ENCODE results near the gene AP1S1. TPM values are rescaled to one million over a fixed set of nuclear protein-coding genes. Genes with fewer than 3 reads are reported as not detected.

Gene AP1S1
- total RNA-seq, 1 experiment from 2014 or later: 52.3 TPM

- peak within 1 kb of the TSS; percentile 63 for H3K4me3 ChIP-seq (ENCODE audit: low read depth, low read length)
- H3K4me1 ChIP-seq: peaks cover 38% of the 10 kb centered on the region
- no peak within 1 kb of the TSS for H3K27ac Mint-ChIP-seq (ENCODE audit: unreplicated experiment)
Observed at GRCh38 chr7:101165075-101165957, 11.0 kb downstream of the AP1S1 start, which contains the start of gene VGF. Gene VGF (minus strand): TSS chr7:101165569. CDS start chr7:101164843, 726 bp downstream.

DNA sequence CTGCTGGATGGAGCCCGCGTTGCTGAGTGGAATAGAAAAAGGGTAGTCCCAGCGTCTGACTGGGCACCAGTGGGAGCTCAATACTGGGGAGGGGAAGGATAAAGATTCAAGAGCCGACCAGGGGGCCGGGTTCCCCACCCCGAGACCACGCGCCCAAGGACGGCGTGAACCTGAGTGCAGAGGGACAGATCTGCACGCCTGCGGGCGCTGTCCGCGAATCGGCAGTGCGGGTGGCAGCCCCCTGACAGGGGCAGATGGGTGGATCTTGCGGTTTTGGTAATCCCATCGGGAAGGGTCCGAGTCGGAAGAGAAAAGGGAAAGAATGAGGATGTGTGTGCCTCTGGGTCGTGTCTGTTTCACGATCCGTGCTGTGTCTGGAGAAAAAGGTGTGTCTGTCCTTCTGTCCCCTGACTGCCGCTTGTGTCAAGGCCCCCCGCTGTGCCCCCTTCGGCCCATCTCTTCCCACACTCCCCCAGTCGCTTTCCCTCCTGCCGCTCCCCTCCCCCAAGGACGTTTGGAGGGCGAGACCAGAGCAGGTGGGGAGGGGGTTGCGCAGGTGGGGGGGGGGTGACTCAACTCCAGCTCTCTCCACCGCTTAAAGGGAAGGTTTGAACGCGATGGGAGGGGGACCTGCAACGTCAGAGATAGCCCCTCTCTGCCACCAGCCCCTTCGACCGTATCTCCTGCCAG, 11.8 kb downstream of the AP1S1 start:
- intact Hi-C loops (cut with micrococcal nuclease; ENCODE audit: unreplicated experiment): no loop called here
- no peak overlapping the region for H3K27ac Mint-ChIP-seq (ENCODE audit: unreplicated experiment)

More at GRCh38 chr7:101165075-101165957, 11.0 kb downstream of the AP1S1 start, which contains the start of gene VGF:
- peaks cover under 1% of the 10 kb centered on the region for H3K27me3 ChIP-seq (replicated peaks; ENCODE audit: control insufficient read depth, insufficient read depth, low read length)
- H3K36me3 Mint-ChIP-seq (ENCODE audit: insufficient read depth, unreplicated experiment): peaks cover 21% of the 10 kb centered on the region
- peaks cover 32% of the 10 kb centered on the region for H3K27me3 Mint-ChIP-seq (ENCODE audit: insufficient read depth, unreplicated experiment)
- BruUV-seq (replicated peaks): no TSS peak
- no peaks in the 10 kb centered on the region for H3K9me3 ChIP-seq
- H3K9me3 Mint-ChIP-seq (ENCODE audit: unreplicated experiment): no peaks in the 10 kb centered on the region
- DNase-seq: peak; percentile 95 to 96
- peak within 1 kb of the TSS; percentile 74 for H3K4me3 Mint-ChIP-seq (ENCODE audit: unreplicated experiment)
- peaks cover 31% of the 10 kb centered on the region for H3K4me1 Mint-ChIP-seq (ENCODE audit: low read depth, unreplicated experiment)
- intact Hi-C loops (cut with micrococcal nuclease; ENCODE audit: unreplicated experiment): no loop called here
- ChIA-PET CTCF (interaction anchor here (0.9 to 2.4 kb wide), 6 partner anchors 11 to 276 kb away, joined by 3 to 26 read pairs (median 6); partner anchors contain the start of gene UFSP1), POLR2A (interaction anchor here (0.7 to 1.2 kb wide), 4 partner anchors 21 to 276 kb away, joined by 3 to 13 read pairs (median 3); partner anchors contain the start of genes UFSP1 and ZNHIT1)
- TF ChIP-seq, protein P1, sequence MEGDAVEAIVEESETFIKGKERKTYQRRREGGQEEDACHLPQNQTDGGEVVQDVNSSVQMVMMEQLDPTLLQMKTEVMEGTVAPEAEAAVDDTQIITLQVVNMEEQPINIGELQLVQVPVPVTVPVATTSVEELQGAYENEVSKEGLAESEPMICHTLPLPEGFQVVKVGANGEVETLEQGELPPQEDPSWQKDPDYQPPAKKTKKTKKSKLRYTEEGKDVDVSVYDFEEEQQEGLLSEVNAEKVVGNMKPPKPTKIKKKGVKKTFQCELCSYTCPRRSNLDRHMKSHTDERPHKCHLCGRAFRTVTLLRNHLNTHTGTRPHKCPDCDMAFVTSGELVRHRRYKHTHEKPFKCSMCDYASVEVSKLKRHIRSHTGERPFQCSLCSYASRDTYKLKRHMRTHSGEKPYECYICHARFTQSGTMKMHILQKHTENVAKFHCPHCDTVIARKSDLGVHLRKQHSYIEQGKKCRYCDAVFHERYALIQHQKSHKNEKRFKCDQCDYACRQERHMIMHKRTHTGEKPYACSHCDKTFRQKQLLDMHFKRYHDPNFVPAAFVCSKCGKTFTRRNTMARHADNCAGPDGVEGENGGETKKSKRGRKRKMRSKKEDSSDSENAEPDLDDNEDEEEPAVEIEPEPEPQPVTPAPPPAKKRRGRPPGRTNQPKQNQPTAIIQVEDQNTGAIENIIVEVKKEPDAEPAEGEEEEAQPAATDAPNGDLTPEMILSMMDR (IDR thresholded peaks at IDR 0.05; ENCODE audit: insufficient read depth in 1 of 2, low read depth in 1 of 2, low read length in 1 of 2, severe bottlenecking in 1 of 2, unreplicated experiment in 1 of 2): no peak
- no peaks in the 10 kb centered on the region for H3K36me3 ChIP-seq (ENCODE audit: control insufficient read depth, insufficient read depth, low read length)

More for the DNA sequence above, 11.8 kb downstream of the AP1S1 start:
- peak overlapping the region; percentile 74 for H3K4me3 Mint-ChIP-seq (ENCODE audit: unreplicated experiment)
- peak overlapping the region; percentile 11 for H3K4me3 ChIP-seq (ENCODE audit: low read depth, low read length)
- ChIA-PET CTCF (interaction anchor here (1.0 to 2.4 kb wide), 4 partner anchors 16 to 277 kb away, joined by 5 to 26 read pairs (median 13); partner anchors contain the start of gene UFSP1), POLR2A (interaction anchor here (0.7 to 1.2 kb wide), 3 partner anchors 22 to 52 kb away, joined by 3 to 13 read pairs (median 3); partner anchors contain the start of gene ZNHIT1)
- DNase-seq: no peak
- peaks cover 33% of the 10 kb centered on the region for H3K4me1 Mint-ChIP-seq (ENCODE audit: low read depth, unreplicated experiment)
- no peaks in the 10 kb centered on the region for H3K9me3 Mint-ChIP-seq (ENCODE audit: unreplicated experiment)
- no TSS peak for BruUV-seq (replicated peaks)
- H3K36me3 Mint-ChIP-seq (ENCODE audit: insufficient read depth, unreplicated experiment): peaks cover 21% of the 10 kb centered on the region
- H3K4me1 ChIP-seq: peaks cover 39% of the 10 kb centered on the region
- TF ChIP-seq, protein P1 (IDR thresholded peaks at IDR 0.05; ENCODE audit: insufficient read depth in 1 of 2, low read depth in 1 of 2, low read length in 1 of 2, severe bottlenecking in 1 of 2, unreplicated experiment in 1 of 2): no peak
- no peaks in the 10 kb centered on the region for H3K9me3 ChIP-seq
- H3K27me3 Mint-ChIP-seq (ENCODE audit: insufficient read depth, unreplicated experiment): peaks cover 40% of the 10 kb centered on the region
- H3K27me3 ChIP-seq (replicated peaks; ENCODE audit: control insufficient read depth, insufficient read depth, low read length): peaks cover 2% of the 10 kb centered on the region
- H3K36me3 ChIP-seq (ENCODE audit: control insufficient read depth, insufficient read depth, low read length): no peaks in the 10 kb centered on the region

All from Caco-2 (cell line).